ENCODE measurements around the gene WDR54. TPM values are rescaled to one million over a fixed set of nuclear protein-coding genes. Genes with fewer than 3 reads are reported as not detected.

The WDR54 gene
- total and polyA plus RNA-seq, 2 donors (not counting 3 experiments of a cell fraction or from before 2014, with no cell fraction given) = 21.7 to 46.3 TPM

DNA sequence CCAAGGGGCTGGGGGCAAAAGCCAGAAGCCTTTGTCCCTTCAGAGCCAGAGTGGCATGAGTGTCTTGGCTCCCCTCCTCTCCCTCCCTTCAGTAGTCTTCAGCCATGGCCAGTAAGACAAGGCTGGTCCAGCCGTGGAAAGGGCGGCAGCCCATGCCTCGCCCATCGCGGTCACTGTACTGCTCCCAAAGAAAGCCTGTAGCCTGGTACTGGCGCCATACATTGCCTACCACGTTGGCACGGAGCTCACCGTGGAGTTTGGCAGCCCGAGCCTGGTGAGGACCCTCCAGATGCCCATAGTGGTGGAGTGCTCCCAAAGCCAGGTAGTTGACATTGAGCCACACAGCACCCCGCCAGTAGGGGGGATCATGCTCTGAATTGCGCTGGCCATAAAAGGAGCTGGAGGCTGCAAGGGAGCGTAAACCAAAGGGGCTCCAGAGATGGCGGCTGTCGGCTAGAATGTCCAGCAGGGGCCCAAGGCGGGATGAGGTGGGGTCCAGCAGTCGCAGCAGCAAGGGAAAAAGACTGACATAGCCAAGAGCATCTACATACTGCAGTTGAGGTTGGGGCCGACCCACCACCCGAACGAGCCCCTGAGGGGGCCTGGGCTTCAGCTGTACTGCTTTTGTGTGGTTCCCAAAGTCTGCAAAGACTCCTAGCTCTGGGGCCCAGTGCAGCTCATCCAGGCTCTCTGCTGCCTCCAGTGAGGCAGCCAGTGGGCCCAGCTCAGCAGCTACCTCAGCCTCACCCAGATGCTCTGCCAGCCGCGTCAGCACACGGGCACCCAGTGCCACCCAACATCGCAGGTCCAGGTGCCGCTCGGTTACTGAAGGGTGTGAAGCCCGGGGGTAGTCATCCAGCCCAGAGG is 39.9 kb downstream of the WDR54 start:
- no peak overlapping the region for H3K4me2 ChIP-seq (ENCODE audit: insufficient read depth, low read length)
- H3K4me1 ChIP-seq (ENCODE audit: control insufficient read depth, extremely low read depth, insufficient read depth, low read length) = peaks cover 20% of the 10 kb centered on the region
- peaks cover 17% of the 10 kb centered on the region for H3K79me2 ChIP-seq (ENCODE audit: control insufficient read depth, insufficient read depth, low read length)
- ChIA-PET POLR2A (interaction anchor here (0.5 kb wide), 1 partner anchor 9 kb away, joined by 3 read pairs; no protein-coding TSS in a partner anchor), CTCF (interaction anchor here (0.6 to 1.5 kb wide), 5 partner anchors 13 to 126 kb away, joined by 4 to 8 read pairs (median 4); no protein-coding TSS in a partner anchor)
- no peak overlapping the region for H2AFZ ChIP-seq (ENCODE audit: low read depth, low read length)
- H3K4me3 ChIP-seq (replicated peaks in 1 of 3; ENCODE audit: insufficient read depth in 1 of 3, low read depth in 1 of 3, low read length in 3 of 3) = no peak overlapping the region
- BruUV-seq (replicated peaks) = TSS peak; percentile 10
- TF ChIP-seq GATA2 (IDR thresholded peaks at IDR 0.05; ENCODE audit: insufficient read depth, insufficient read length, low read depth, low read length) (no peak), POLR2AphosphoS5 (IDR thresholded peaks at IDR 0.05; ENCODE audit: insufficient read depth, low read depth, low read length) (no peak), EZH2 (IDR thresholded peaks at IDR 0.05; ENCODE audit: borderline replicate concordance, low read depth, low read length, severe bottlenecking) (no peak), JUN (IDR thresholded peaks at IDR 0.05; ENCODE audit: borderline replicate concordance, insufficient read depth, insufficient read length, low read depth) (no peak), FOS (IDR thresholded peaks at IDR 0.05; ENCODE audit: borderline replicate concordance, insufficient read depth, low read length) (no peak)
- TF ChIP-seq, protein P1, sequence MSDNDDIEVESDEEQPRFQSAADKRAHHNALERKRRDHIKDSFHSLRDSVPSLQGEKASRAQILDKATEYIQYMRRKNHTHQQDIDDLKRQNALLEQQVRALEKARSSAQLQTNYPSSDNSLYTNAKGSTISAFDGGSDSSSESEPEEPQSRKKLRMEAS (IDR thresholded peaks at IDR 0.05; ENCODE audit: insufficient read depth, insufficient read length) = no peak
- peaks cover 0 to 12% of the 10 kb centered on the region in 2 experiments for H3K36me3 ChIP-seq (ENCODE audit: control insufficient read depth in 2 of 2, extremely low read depth in 1 of 2, insufficient read depth in 2 of 2, low read length in 2 of 2)
- H3K9ac ChIP-seq (replicated peaks; ENCODE audit: extremely low read depth, insufficient read depth, low read length) = no peak overlapping the region
- H4K20me1 ChIP-seq (replicated peaks; ENCODE audit: control insufficient read depth, extremely low read depth, insufficient read depth, low read length) = no peaks in the 10 kb centered on the region
- dilution Hi-C loops (cut with MboI; ENCODE audit: extremely low pct_ligation_motif_present, low sequenced_read_pairs) (no loop called here), intact Hi-C loops (cut with micrococcal nuclease) (no loop called here)
- H3K9me1 ChIP-seq (replicated peaks; ENCODE audit: control insufficient read depth, extremely low read depth, insufficient read depth, low read length) = no peaks in the 10 kb centered on the region
- FAIRE-seq (no peak), DNase-seq (ENCODE audit: low read depth, low spot score) (no peak)
- no peaks in the 10 kb centered on the region for H3K27me3 ChIP-seq (ENCODE audit: control insufficient read depth in 2 of 2, insufficient read depth in 2 of 2, low read length in 2 of 2)
- H3K9me3 ChIP-seq (replicated peaks; ENCODE audit: control insufficient read depth, insufficient read depth, low read length) = no peaks in the 10 kb centered on the region
- H3K27ac ChIP-seq (ENCODE audit: insufficient read depth, low read depth, low read length) = no peak overlapping the region
